ENCODE measurements around the gene HDAC9.

GRCh38 chr7:18577096-18577771 is 81.7 kb downstream of the HDAC9 start:
- TF ChIP-seq GLIS3 (CRISPR knock-in tag; IDR thresholded peaks at IDR 0.05) = no peak
- TF ChIP-seq, protein P1, sequence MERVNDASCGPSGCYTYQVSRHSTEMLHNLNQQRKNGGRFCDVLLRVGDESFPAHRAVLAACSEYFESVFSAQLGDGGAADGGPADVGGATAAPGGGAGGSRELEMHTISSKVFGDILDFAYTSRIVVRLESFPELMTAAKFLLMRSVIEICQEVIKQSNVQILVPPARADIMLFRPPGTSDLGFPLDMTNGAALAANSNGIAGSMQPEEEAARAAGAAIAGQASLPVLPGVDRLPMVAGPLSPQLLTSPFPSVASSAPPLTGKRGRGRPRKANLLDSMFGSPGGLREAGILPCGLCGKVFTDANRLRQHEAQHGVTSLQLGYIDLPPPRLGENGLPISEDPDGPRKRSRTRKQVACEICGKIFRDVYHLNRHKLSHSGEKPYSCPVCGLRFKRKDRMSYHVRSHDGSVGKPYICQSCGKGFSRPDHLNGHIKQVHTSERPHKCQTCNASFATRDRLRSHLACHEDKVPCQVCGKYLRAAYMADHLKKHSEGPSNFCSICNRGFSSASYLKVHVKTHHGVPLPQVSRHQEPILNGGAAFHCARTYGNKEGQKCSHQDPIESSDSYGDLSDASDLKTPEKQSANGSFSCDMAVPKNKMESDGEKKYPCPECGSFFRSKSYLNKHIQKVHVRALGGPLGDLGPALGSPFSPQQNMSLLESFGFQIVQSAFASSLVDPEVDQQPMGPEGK (CRISPR knock-in tag; IDR thresholded peaks at IDR 0.05; ENCODE audit: borderline replicate concordance) = no peak

All from SK-N-SH treated with all-trans-retinoic acid at 6 μM for 48 hours (cell line).